Heart right ventricle (tissue), 16 donors: Measurements from ENCODE around the gene CALML5. TPM values are rescaled to one million over a fixed set of nuclear protein-coding genes. Genes with fewer than 3 reads are reported as not detected.

ENCODE experiments used
- ATAC-seq, 8 donors: fragments of 200-7000 bp; cut with Tn5 transposase; one replicate each; pipeline ENCODE4 v1.9.1; 2020; ENCODE audit warnings: mild to moderate bottlenecking in 8 of 8, moderate library complexity in 8 of 8, moderate number of reproducible peaks in 1 of 8
- DNase-seq, 2 donors: peaks; one replicate each; pipeline ENCODE4 v3.0.0-alpha.2; 2020
- H3K27ac ChIP-seq, 10 donors: fragments of 200-600 bp; sonication (generic) in 2 of 10; one replicate each; pipeline versions ENCODE4 v1.5.0 to v1.8.0; 2020 to 2022; ENCODE audit warnings: mild to moderate bottlenecking in 3 of 10
- H3K27me3 ChIP-seq, 7 donors: fragments of 200-600 bp; one replicate each; pipeline ENCODE4 v1.8.0; 2021 to 2022; ENCODE audit warnings: mild to moderate bottlenecking in 2 of 7
- H3K36me3 ChIP-seq, 9 donors: fragments of 200-600 bp; sonication (generic) in 1 of 9; one replicate each; pipeline versions ENCODE4 v1.5.0 to v1.8.0; 2020 to 2022; ENCODE audit warnings: mild to moderate bottlenecking in 2 of 9
- H3K4me1 ChIP-seq, 9 donors: fragments of 200-600 bp; sonication (generic) in 1 of 9; one replicate each; pipeline versions ENCODE4 v1.5.0 to v1.8.0; 2020 to 2022; ENCODE audit warnings: mild to moderate bottlenecking in 4 of 9
- H3K4me3 ChIP-seq, 10 donors: fragments of 200-600 bp; sonication (generic) in 2 of 10; one replicate each; pipeline versions ENCODE4 v1.5.0 to v1.8.0; 2020 to 2022; ENCODE audit warnings: mild to moderate bottlenecking in 7 of 10, moderate library complexity in 2 of 10
- H3K9me3 ChIP-seq, 11 donors: fragments of 200-600 bp in 10 of 11; sonication (generic) in 2 of 11; one replicate each; pipeline versions ENCODE4 v1.5.0 to v1.8.0; 2013 to 2022; ENCODE audit warnings: mild to moderate bottlenecking in 2 of 11, control low read depth in 1 of 11, moderate library complexity in 1 of 11
- WGBS, 2 donors: extraction: QIAGEN DNeasy Blood & Tissue Kit; methylation state at CpG; one replicate each; pipeline ENCODE4 v1.1.7; 2013; ENCODE audit warnings: inconsistent platforms in 1 of 2; 5-methylcytosine and 5-hydroxymethylcytosine counted together
- intact Hi-C, 10 donors: fragments of 100-400 bp; cut with DNase I; formaldehyde crosslinking; loops; one replicate each; pipeline versions ENCODE4 v1.11.1 to v1.14.2; 2022
- polyA plus RNA-seq, 2 donors: library from polyadenylated mRNA; stranded (reverse); fragments of 200-250 nt; gene quantifications; one replicate each; pipeline ENCODE4 v1.2.3, GENCODE V29; 2013
- total RNA-seq, 10 donors: library from RNA; stranded (reverse); fragmentation: NEBNext Ultra II Directional in 3 of 10; extraction: Animal tissue kit (Norgen Biotek cat#: 25700) in 3 of 10; gene quantifications; one replicate each; pipeline versions ENCODE4 v1.2.1 to v1.2.4, GENCODE V29; 2021 to 2023
- TF ChIP-seq, protein P1 (sequence below), 9 donors: fragments of 200-600 bp; sonication (generic) in 2 of 9; IDR thresholded peaks; one replicate each; pipeline versions ENCODE4 v1.5.0 to v1.8.0; 2021 to 2022; ENCODE audit warnings: antibody characterized with exemption in 9 of 9, mild to moderate bottlenecking in 5 of 9, moderate library complexity in 1 of 9
- donor health status: Arrhythmogenic right ventricular cardiomyopathy.
- donor health status: ischemic (EF 13 %, LVEDD 7.1; RV severe dilation, severe dysfunction).
- donor health status: healthy with polysubstance abuse.
- donor health status: DM: no; HTN: yes; CAD: no.
- donor health status: DM: no; HTN: no; CAD: no.
- donor health status: ischemic (EF 25% LVEDD 6.9; RV normal size, moderate dysfunction).
- donor health status: ischemic (EF 25% LVEDD 5.7; RV mildly dilated, moderate dysfunction).
- donor health status: healthy.
- donor health status: DM: yes; HTN: yes; CAD: no.
- donor health status: Ischemic cardiomyopathy.
- donor health status: ischemic (EF 35%, LVEDD 5.7; RV mildly dilated, moderate dysfunction).
- donor health status: nonischemic (EF 11% LVEDD 7.7; RV severe dilation, severe dysfunction).
- donor health status: DM: yes; HTN: yes; CAD: no.
- donor health status: PGD.
- donor health status: ischemic (EF 29% LVEDD 5.4; RV normal size, mild dysfunction).
- donor health status: nonischemic (EF 23%, LVEDD 6.1; RV moderate dilation, normal function).

Gene CALML5
- total and polyA plus RNA-seq, 12 donors, result not detected

DNA sequence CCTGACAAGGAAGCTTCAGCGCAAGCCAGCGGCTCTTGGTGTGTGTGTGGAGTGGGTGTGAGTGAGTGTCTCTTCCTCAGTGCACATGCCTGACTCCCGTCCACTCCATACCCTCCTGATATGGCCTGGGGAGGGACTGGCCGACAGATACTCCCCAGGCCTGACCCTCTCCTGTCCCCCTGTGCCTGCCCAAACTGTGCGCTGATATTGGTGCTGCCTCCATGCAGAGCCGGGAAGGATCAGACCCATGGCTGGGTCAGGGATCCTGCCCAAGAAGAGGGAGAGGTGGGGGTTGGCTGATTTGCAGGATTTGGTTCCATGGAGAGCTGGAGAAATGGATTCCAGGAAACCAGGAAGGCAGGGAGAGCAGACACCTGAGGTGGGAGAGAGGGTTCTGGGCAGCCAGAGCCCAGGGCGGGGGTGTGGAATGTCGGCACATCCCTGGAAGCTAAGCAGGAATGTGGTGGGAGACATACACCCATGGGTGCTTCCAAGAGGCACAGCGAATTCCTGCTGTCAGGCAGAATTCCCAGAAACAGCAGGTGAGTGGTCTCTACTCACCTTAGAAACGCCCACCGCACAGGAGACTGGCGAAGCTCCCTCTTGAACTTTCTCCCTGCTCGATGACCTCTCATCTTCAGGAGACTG lies 6.3 kb downstream of the CALML5 start:
- TF ChIP-seq, protein P1, sequence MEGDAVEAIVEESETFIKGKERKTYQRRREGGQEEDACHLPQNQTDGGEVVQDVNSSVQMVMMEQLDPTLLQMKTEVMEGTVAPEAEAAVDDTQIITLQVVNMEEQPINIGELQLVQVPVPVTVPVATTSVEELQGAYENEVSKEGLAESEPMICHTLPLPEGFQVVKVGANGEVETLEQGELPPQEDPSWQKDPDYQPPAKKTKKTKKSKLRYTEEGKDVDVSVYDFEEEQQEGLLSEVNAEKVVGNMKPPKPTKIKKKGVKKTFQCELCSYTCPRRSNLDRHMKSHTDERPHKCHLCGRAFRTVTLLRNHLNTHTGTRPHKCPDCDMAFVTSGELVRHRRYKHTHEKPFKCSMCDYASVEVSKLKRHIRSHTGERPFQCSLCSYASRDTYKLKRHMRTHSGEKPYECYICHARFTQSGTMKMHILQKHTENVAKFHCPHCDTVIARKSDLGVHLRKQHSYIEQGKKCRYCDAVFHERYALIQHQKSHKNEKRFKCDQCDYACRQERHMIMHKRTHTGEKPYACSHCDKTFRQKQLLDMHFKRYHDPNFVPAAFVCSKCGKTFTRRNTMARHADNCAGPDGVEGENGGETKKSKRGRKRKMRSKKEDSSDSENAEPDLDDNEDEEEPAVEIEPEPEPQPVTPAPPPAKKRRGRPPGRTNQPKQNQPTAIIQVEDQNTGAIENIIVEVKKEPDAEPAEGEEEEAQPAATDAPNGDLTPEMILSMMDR (IDR thresholded peaks at IDR 0.05), result no peak
- DNase-seq (no peak), ATAC-seq (no peak)
- Histone ChIP-seq H3K9me3 (peaks cover 0 to 15% (median 0%) of the 10 kb centered on the region in 11 donors), H3K27me3 (no peaks in the 10 kb centered on the region), H3K4me1 (no peaks in the 10 kb centered on the region), H3K36me3 (no peaks in the 10 kb centered on the region), H3K4me3 (no peak overlapping the region), H3K27ac (no peak overlapping the region)
- 93 to 94% methylated on average over 13 of the region's 13 CpGs for WGBS, 2 donors
- intact Hi-C loops, result no loop called here

DNA sequence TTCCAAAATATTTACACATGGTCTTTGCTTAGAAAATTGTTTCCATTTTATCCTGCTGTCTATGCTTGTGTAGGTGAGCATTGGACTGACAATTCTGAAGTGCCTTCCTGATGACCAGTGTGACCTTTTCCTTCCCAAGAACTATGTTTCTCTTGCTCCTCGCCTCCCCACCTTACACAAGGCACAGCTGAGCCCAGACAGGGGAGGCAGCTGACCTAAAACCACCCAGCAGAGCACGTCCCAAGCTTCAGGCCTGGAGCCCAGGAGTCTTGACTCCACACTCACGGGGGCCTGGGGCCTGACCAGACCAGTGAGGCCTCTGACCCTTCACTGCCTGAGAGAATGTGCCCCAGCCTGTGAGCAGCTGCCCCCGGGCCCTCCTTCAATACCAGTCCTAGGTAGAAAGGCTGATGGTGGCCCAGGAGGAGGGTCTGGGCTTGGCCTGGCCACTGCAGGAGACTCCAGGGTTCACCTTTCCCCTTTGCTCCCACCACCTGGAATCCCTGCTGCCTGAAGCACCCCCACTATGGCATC lies 7.0 kb downstream of the CALML5 start:
- intact Hi-C loops, result no loop called here
- H3K4me1 ChIP-seq, result no peaks in the 10 kb centered on the region
- H3K4me3 ChIP-seq, result no peak overlapping the region
- H3K27me3 ChIP-seq, result no peaks in the 10 kb centered on the region
- no peak for ATAC-seq
- TF ChIP-seq, protein P1 (IDR thresholded peaks at IDR 0.05), result no peak
- H3K27ac ChIP-seq, result no peak overlapping the region
- peaks cover 0 to 15% (median 0%) of the 10 kb centered on the region in 11 donors for H3K9me3 ChIP-seq
- DNase-seq, result no peak
- H3K36me3 ChIP-seq, result no peaks in the 10 kb centered on the region
- WGBS, 2 donors, result 95 to 96% methylated on average over 4 of the region's 4 CpGs

DNA sequence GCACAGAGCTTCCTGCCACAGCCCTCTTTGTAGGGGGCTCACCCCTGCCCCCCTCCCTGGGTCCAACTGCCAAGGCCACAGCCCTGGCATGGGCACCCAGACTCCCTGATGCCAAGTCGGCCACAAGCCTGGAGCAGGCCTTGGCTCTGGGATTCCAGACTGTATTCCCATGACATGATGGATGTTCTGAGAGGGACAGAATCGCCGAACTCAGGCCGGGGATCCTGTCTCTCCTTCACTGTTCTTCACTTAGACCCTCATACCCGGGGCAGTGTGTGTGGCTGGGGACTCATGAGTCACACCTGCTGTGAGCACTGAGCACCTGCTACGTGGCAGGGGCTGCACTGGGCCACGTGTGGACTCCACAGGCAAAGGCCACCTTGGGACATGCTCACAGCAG lies 7.9 kb downstream of the CALML5 start:
- WGBS, 2 donors, result 92% methylated on average over 7 of the region's 7 CpGs
- no peak for DNase-seq
- TF ChIP-seq, protein P1 (IDR thresholded peaks at IDR 0.05), result no peak

DNA sequence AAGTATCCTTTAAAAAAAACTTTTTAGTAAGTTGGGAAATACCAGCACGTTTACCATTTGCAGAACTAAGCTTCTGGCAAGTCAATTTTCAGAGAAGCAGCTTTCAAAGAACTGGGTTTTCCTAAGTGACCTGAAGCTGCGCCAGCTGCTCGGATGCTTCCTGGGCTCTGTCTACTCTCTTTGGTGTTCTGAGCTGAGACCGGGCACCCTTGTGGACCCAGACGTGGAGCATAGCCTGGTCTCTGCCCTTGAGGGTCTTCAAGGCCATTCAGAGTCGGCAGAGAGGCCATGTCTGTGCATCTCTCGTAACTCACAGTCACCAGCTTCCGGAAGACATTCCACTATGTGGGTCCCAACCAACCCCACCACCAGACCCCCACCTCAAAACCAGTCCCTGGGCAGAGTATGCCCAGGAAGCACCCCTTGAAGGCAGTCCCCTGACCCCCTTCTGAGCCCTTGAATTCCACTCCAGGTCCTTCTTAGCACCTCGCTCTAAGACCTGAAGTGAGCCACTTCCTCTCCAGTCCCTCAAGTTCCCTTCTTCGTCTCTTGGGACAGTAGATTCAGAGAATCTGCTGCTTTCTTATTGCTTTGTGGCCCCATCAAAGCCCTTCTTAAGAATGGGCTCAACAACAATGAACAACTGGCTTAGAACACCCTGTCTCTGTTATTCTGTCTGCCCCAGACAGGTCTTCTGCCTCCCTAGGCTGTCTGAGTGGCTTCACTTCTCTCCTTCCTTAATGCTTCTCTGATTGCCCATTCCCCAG lies 8.5 kb downstream of the CALML5 start:
- no peak overlapping the region for H3K27ac ChIP-seq
- H3K9me3 ChIP-seq, result peaks cover 0 to 15% (median 0%) of the 10 kb centered on the region in 11 donors
- TF ChIP-seq, protein P1 (IDR thresholded peaks at IDR 0.05), result no peak
- intact Hi-C loops, result no loop called here
- ATAC-seq, result no peak
- no peak overlapping the region for H3K4me3 ChIP-seq
- peaks cover 0 to 11% (median 0%) of the 10 kb centered on the region in 7 donors for H3K27me3 ChIP-seq
- WGBS, 2 donors, result 89 to 93% methylated on average over 10 of the region's 10 CpGs
- H3K4me1 ChIP-seq, result no peaks in the 10 kb centered on the region
- no peaks in the 10 kb centered on the region for H3K36me3 ChIP-seq
- DNase-seq, result no peak

More for the DNA sequence above, 7.9 kb downstream of the CALML5 start:
- Histone ChIP-seq H3K4me3 (no peak overlapping the region), H3K4me1 (no peaks in the 10 kb centered on the region), H3K9me3 (peaks cover 0 to 15% (median 0%) of the 10 kb centered on the region in 11 donors), H3K36me3 (no peaks in the 10 kb centered on the region), H3K27me3 (peaks cover 0 to 5% (median 0%) of the 10 kb centered on the region in 7 donors), H3K27ac (no peak overlapping the region)
- ATAC-seq, result no peak
- intact Hi-C loops, result no loop called here
